Hematopoietic multipotent progenitor cell treated with erythropoietin and hydrocortisone succinate and interleukin-3 and kit ligand, for 6 days (in vitro differentiated cells): ENCODE results near the gene FA2H.
"Not testable (repeated sequence)": the region's sequence is repeated elsewhere in the genome, so short reads cannot be mapped to it uniquely, and the experiment has no call there.

ENCODE experiments used
- DNase-seq: peaks from one replicate; pipeline ENCODE4 v3.0.0-alpha.2; 2015

FA2H gene

DNA sequence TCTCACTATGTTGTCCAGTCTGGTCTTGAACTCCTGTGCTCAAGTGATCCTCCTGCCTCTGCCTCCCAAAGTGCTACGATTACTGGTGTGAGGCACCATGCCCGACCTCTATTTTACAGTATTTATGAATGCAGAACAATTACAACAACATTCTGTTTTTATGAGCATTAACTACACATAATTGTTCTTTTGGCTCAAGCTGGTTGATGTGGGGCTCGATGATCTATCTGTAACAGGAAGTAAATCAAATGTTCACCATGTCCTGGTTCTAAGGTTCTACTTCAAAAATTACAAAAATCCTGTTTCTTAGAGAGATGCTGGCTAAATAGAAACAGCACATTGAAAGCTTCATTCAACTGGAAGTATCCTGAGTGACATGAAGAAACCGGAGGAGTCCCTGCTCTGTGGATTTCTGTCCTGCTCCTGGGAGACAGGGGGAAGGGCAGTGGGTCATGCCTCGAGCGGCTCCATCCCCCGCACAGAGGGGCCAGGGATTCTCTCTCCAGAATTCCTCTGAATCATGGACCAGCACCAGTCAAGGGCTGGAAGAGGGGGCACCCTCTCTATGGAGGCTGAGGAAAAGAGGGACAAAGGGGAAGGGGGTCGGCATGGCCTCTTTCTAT, 31.5 kb downstream of the FA2H start:
- no peak for DNase-seq

- no peak for DNase-seq
Observed at GRCh38 chr16:74742051-74742481, 32.6 kb downstream of the FA2H start.

DNA sequence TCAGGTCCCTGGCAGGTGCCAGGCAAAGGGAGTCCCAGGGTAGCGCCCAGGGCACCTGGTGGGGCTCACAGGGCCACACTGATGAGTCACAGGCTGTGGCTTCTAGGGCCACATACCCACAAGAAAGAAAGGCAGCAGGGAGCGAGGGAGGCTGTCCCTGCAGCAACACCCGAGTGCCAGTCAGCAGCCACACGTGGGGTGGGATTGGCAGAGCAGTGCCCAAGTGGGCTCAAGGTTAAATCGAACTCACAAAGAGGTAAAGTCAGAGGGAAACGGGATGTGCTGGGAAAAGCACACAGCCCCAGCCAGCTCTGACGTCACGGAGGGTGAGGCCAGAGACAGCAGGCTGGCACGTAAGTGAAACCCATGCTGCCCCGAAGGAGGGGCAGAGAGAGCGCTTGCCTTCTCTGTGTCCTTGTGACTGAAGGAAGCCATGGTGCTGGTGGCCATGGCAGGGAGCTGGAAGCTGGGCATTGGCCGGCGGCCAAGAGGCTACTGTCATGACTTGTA, 33.8 kb downstream of the FA2H start:
- DNase-seq = no peak

DNA sequence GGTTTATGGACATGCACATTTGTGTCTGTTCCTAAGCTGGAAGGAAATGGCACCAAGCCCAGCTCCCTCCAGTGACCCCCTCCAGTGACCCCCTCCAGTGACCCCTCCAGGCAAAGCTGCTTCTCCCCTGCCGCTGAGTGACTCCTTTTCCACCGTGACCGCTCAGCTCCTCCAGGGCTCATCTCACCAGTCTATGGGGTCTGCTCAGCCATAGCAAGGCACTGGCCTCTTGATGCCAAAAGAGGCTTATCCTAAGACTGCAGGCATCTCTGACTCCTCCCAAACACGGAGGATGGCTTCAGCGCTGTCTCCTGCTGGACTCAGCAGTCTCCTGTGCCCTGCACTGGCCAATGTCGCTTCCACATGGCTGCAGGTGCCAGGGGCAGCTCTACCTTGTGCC, 35.3 kb downstream of the FA2H start:
- no peak for DNase-seq

GRCh38 chr16:74738816-74739215, 35.8 kb downstream of the FA2H start:
- no peak for DNase-seq

GRCh38 chr16:74738113-74738541, 36.5 kb downstream of the FA2H start:
- peak; percentile 14 for DNase-seq

DNA sequence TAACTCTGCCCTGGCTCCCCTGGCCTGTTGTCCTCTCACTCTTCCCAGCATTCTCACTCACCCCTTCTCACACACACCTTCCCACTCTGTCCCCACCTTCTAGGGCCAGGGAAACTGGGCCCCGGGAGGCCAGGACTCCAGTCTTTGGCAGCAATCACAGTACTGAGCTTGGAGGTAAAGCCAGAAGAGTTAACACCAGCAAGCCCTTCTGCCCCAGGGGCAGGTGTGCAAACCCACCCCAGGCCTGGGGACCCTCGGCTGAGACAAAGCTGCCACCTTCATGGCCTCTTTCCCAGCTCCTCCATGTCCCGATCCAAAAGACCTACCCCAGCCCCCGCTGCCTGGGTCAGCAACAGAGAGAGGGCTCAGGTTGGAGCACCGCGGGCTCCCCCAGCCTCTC, 37.1 kb downstream of the FA2H start:
- no peak for DNase-seq

DNA sequence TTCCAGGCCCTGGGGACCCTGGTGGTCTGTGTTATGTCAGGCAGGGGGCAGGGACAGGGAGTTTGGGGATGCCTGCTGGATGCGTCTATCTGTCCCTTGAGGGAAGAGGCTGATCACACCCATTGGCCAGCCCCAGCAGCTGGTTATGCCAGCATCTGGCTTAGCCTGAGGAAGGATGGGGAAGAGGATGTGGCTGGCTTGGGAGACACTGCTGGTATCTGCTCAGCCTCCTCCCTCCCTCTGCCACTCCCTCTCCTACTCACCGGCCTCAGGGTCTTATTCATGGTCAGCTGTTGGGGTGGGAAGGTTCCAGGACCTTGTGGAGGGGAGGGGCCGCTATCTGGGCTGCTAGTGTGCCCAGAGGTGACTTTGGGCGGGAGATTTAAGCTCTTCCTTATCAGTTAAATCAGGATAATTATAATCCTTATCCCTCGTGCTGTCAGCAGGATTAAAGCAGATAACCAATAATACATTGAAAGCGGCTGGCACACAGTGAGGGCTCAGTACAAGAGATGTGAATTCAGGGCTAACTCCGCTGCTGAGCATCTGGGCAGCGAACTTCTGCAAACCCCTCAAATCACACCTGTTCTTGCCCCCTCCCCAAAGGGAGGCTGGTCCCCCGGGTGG, 38.0 kb downstream of the FA2H start:
- DNase-seq = no peak

GRCh38 chr16:74735554-74735953, 39.1 kb downstream of the FA2H start:
- no peak for DNase-seq

DNA sequence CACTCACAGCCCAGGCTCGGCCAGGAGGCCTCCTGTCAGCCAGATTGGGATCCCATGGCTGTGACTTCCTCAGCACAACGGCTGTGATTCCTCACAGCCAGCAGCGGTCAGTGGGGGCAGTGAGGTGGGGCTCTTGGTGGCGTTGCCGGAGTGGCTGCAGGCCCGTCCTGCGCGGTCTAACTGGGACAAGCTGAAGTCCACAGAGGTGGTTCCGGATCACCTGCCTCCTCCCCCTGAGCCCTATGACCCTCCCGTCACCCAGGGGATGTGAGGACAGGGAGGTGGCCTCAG, 39.5 kb downstream of the FA2H start:
- DNase-seq = no peak

- DNase-seq = no peak
Observed at GRCh38 chr16:74734361-74735161, 40.1 kb downstream of the FA2H start.

- no peak for DNase-seq
Observed at GRCh38 chr16:74732707-74733350, 41.8 kb downstream of the FA2H start.

GRCh38 chr16:74731853-74732477, 42.7 kb downstream of the FA2H start:
- no peak for DNase-seq

- DNase-seq = peak; percentile 69
Observed at GRCh38 chr16:74729783-74730683, 44.6 kb downstream of the FA2H start.

DNA sequence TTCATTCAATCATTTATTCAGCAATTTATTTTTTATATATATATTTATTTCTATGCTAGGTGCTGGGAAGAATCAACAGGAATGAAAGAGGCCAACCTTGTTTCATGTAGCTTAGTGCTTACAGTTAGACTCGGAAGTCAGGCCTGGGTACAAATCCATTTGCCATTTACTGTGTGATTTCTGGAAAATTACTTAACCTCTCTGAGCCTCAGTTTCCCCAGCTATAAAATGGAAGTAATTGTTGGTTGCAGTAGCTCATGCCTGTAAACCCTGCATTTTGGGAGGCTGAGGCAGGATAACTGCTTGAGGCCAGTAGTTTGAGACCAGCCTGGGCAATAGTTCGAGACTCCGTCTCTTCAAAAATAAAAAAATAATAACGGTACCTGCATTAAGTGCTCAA, 46.7 kb downstream of the FA2H start:
- no peak for DNase-seq

GRCh38 chr16:74726716-74727115, 47.9 kb downstream of the FA2H start:
- DNase-seq = peak; percentile 64

GRCh38 chr16:74725651-74726455, 48.8 kb downstream of the FA2H start:
- DNase-seq = no peak

DNA sequence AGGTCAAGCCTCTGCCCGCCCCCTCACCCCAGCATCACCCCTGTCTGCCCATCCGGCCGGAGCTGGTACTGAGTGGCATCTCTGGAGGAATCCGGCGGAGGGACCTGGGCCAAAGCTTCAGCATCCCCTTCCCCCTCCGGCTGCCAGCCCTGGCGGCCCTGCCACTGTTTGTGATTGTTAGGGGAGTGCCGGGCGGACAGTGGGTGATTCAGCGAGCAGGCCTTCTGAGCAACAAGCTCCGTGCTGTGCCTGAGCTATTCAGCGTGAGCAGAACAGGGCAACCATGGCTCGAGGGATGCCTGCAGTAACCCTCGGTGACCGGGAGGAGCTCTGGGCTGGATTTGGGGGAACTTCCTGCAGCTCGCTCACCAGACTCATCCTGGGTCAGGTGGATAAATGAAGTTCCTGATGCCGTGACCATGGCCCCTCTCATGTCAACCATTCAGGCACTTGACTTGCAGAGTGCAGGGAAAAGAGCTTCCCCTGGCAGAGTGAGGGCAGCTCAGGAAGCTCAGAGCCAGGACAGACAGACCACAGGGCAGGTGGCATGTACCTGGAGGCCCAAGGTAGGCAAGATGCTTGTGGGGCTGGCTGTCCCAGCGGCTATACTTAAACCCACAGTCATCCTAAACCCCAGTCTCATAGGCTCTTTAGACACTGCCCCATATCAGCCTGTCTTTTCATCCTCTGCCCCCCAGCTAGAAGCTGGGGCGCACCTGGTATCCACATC, 49.6 kb downstream of the FA2H start:
- no peak for DNase-seq

DNA sequence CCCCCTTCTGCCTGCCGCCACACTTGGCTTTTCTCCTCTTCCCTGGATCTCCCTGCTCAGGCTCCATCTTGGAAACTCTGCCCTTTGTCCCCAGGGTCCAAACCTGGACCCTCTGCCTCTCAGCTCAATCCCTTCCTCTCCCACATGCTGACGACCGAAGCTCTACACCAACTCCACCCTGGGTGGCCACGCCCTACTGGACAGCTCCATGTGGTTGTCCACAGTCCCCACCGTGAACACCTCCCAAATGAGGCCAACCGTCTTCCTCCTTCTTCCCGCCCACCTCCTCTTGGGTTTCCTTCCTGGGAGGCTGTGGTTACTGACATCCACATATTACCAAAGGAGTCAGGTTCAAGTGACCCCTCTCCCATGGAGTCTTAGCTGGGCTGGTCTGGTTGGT, 51.4 kb downstream of the FA2H start:
- DNase-seq = no peak

GRCh38 chr16:74722156-74722555, 52.5 kb downstream of the FA2H start:
- not testable (repeated sequence) for DNase-seq
